ENCODE data around the gene CTSK. TPM values are rescaled to one million over a fixed set of nuclear protein-coding genes. Genes with fewer than 3 reads are reported as not detected.
"Not testable (repeated sequence)": the region's sequence is repeated elsewhere in the genome, so short reads cannot be mapped to it uniquely, and the experiment has no call there.

Gene CTSK
- total RNA-seq, 3 donors from 2014 or later (not counting 1 experiment from before 2014, with no cell fraction given), result 9.1 to 11.0 (median 9.1) TPM

GRCh38 chr1:150787455-150787854, 20.6 kb downstream of the CTSK start:
- Histone ChIP-seq H3K4me1 (ENCODE audit: control insufficient read depth, insufficient read depth, low read length) (peaks cover 6% of the 10 kb centered on the region), H3K27ac (ENCODE audit: low read length) (no peak overlapping the region), H3K4me3 (ENCODE audit: low read length) (no peak overlapping the region), H3K27me3 (ENCODE audit: control insufficient read depth, insufficient read depth, low read length) (no peaks in the 10 kb centered on the region), H3K9me3 (ENCODE audit: control insufficient read depth, insufficient read depth, low read length) (no peaks in the 10 kb centered on the region), H3K36me3 (ENCODE audit: control insufficient read depth, insufficient read depth, low read length) (no peaks in the 10 kb centered on the region)
- no peaks in the 10 kb centered on the region for H3K4me1 Mint-ChIP-seq
- no peak for ATAC-seq
- intact Hi-C loops (cut with micrococcal nuclease), result no loop called here
- no peak overlapping the region for H3K4me3 Mint-ChIP-seq
- H3K36me3 Mint-ChIP-seq, result no peaks in the 10 kb centered on the region
- no peak for TF ChIP-seq CTCF (IDR thresholded peaks at IDR 0.05)
- H3K9me3 Mint-ChIP-seq, result no peaks in the 10 kb centered on the region
- DNase-seq, result no peak
- H3K27ac Mint-ChIP-seq, result no peak overlapping the region
- no peaks in the 10 kb centered on the region for H3K27me3 Mint-ChIP-seq (ENCODE audit: low read depth in 2 of 2)

GRCh38 chr1:150780510-150780909, 27.6 kb downstream of the CTSK start:
- H3K4me1 Mint-ChIP-seq, result peaks cover 5% of the 10 kb centered on the region in 2 donors
- H3K36me3 Mint-ChIP-seq, result no peaks in the 10 kb centered on the region
- H3K27me3 Mint-ChIP-seq (ENCODE audit: low read depth in 2 of 2), result no peaks in the 10 kb centered on the region
- no peak overlapping the region for H3K27ac Mint-ChIP-seq
- no peak for TF ChIP-seq CTCF (IDR thresholded peaks at IDR 0.05)
- Histone ChIP-seq H3K4me1 (ENCODE audit: control insufficient read depth, insufficient read depth, low read length) (no peaks in the 10 kb centered on the region), H3K36me3 (ENCODE audit: control insufficient read depth, insufficient read depth, low read length) (no peaks in the 10 kb centered on the region), H3K27ac (ENCODE audit: low read length) (no peak overlapping the region), H3K9me3 (ENCODE audit: control insufficient read depth, insufficient read depth, low read length) (no peaks in the 10 kb centered on the region), H3K4me3 (ENCODE audit: low read length) (no peak overlapping the region), H3K27me3 (ENCODE audit: control insufficient read depth, insufficient read depth, low read length) (no peaks in the 10 kb centered on the region)
- H3K9me3 Mint-ChIP-seq, result no peaks in the 10 kb centered on the region
- ATAC-seq, result no peak
- no peak for DNase-seq
- no peak overlapping the region for H3K4me3 Mint-ChIP-seq
- WGBS (ENCODE audit: insufficient coverage), result 86% methylated on average over 1 of the region's 3 CpGs
- intact Hi-C loops (cut with micrococcal nuclease), result no loop called here

GRCh38 chr1:150778409-150778808, 29.7 kb downstream of the CTSK start:
- Mint-ChIP-seq H3K4me1 (peaks cover 5% of the 10 kb centered on the region in 2 donors), H3K9me3 (no peaks in the 10 kb centered on the region), H3K27me3 (ENCODE audit: low read depth in 2 of 2) (no peaks in the 10 kb centered on the region), H3K36me3 (no peaks in the 10 kb centered on the region), H3K27ac (no peak overlapping the region), H3K4me3 (no peak overlapping the region)
- TF ChIP-seq CTCF (IDR thresholded peaks at IDR 0.05), result no peak
- ATAC-seq, result no peak
- Histone ChIP-seq H3K4me3 (ENCODE audit: low read length) (no peak overlapping the region), H3K4me1 (ENCODE audit: control insufficient read depth, insufficient read depth, low read length) (no peaks in the 10 kb centered on the region), H3K36me3 (ENCODE audit: control insufficient read depth, insufficient read depth, low read length) (no peaks in the 10 kb centered on the region), H3K9me3 (ENCODE audit: control insufficient read depth, insufficient read depth, low read length) (no peaks in the 10 kb centered on the region), H3K27me3 (ENCODE audit: control insufficient read depth, insufficient read depth, low read length) (no peaks in the 10 kb centered on the region), H3K27ac (ENCODE audit: low read length) (no peak overlapping the region)
- intact Hi-C loops (cut with micrococcal nuclease), result no loop called here
- no CpG with 5 or more reads among the region's 1 CpG for WGBS (ENCODE audit: insufficient coverage)
- DNase-seq, result no peak

GRCh38 chr1:150777544-150777943, 30.5 kb downstream of the CTSK start:
- no peaks in the 10 kb centered on the region for H3K4me1 ChIP-seq (ENCODE audit: control insufficient read depth, insufficient read depth, low read length)
- Mint-ChIP-seq H3K9me3 (no peaks in the 10 kb centered on the region), H3K27me3 (ENCODE audit: low read depth in 2 of 2) (no peaks in the 10 kb centered on the region), H3K4me1 (peaks cover 5% of the 10 kb centered on the region in 2 donors), H3K4me3 (no peak overlapping the region), H3K36me3 (no peaks in the 10 kb centered on the region), H3K27ac (no peak overlapping the region)
- ATAC-seq, result no peak
- no peak overlapping the region for H3K27ac ChIP-seq (ENCODE audit: low read length)
- H3K4me3 ChIP-seq (ENCODE audit: low read length), result no peak overlapping the region
- H3K9me3 ChIP-seq (ENCODE audit: control insufficient read depth, insufficient read depth, low read length), result no peaks in the 10 kb centered on the region
- DNase-seq, result no peak
- 65% methylated on average over 2 of the region's 2 CpGs for WGBS (ENCODE audit: insufficient coverage)
- no peak for TF ChIP-seq CTCF (IDR thresholded peaks at IDR 0.05)
- H3K36me3 ChIP-seq (ENCODE audit: control insufficient read depth, insufficient read depth, low read length), result no peaks in the 10 kb centered on the region
- intact Hi-C loops (cut with micrococcal nuclease), result no loop called here
- H3K27me3 ChIP-seq (ENCODE audit: control insufficient read depth, insufficient read depth, low read length), result no peaks in the 10 kb centered on the region

GRCh38 chr1:150775931-150776505, 32.0 kb downstream of the CTSK start:
- H3K9me3 ChIP-seq (ENCODE audit: control insufficient read depth, insufficient read depth, low read length); H3K27me3 Mint-ChIP-seq (ENCODE audit: low read depth in 2 of 2); H3K36me3 Mint-ChIP-seq; H3K9me3 Mint-ChIP-seq; H3K4me3 ChIP-seq (ENCODE audit: low read length); H3K27ac ChIP-seq (ENCODE audit: low read length); ATAC-seq; H3K4me1 ChIP-seq (ENCODE audit: control insufficient read depth, insufficient read depth, low read length); H3K27ac Mint-ChIP-seq; intact Hi-C loops (cut with micrococcal nuclease); DNase-seq; H3K4me3 Mint-ChIP-seq; H3K27me3 ChIP-seq (ENCODE audit: control insufficient read depth, insufficient read depth, low read length); H3K36me3 ChIP-seq (ENCODE audit: control insufficient read depth, insufficient read depth, low read length): not testable (repeated sequence)
- WGBS (ENCODE audit: insufficient coverage), result 94% methylated on average over 12 of the region's 13 CpGs
- H3K4me1 Mint-ChIP-seq, result peaks cover 16% of the 10 kb centered on the region in 2 donors
